ENCODE data around the gene ERC1.
"Not testable (repeated sequence)": the region's sequence is repeated elsewhere in the genome, so short reads cannot be mapped to it uniquely, and the experiment has no call there.

DNA sequence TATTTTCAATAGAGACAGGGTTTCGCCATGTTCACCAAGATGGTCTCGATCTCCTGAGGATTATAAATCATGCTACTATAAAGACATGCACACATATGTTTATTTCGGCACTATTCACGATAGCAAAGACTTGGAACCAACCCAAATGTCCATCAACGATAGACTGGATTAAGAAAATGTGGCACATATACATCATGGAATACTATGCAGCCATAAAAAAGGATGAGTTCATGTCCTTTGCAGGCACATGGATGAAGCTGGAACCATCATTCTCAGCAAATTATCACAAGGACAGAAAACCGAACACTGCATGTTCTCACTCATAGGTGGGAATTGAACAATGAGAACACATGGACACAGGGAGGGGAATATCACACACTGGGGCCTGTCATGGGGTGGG lies 350.2 kb downstream of the ERC1 start:
- not testable (repeated sequence) for TF ChIP-seq POLR2A (IDR thresholded peaks at IDR 0.05; ENCODE audit: extremely low read depth, insufficient read length); MYC (IDR thresholded peaks at IDR 0.05; ENCODE audit: low read depth, low read length)
- TF ChIP-seq, protein P1, sequence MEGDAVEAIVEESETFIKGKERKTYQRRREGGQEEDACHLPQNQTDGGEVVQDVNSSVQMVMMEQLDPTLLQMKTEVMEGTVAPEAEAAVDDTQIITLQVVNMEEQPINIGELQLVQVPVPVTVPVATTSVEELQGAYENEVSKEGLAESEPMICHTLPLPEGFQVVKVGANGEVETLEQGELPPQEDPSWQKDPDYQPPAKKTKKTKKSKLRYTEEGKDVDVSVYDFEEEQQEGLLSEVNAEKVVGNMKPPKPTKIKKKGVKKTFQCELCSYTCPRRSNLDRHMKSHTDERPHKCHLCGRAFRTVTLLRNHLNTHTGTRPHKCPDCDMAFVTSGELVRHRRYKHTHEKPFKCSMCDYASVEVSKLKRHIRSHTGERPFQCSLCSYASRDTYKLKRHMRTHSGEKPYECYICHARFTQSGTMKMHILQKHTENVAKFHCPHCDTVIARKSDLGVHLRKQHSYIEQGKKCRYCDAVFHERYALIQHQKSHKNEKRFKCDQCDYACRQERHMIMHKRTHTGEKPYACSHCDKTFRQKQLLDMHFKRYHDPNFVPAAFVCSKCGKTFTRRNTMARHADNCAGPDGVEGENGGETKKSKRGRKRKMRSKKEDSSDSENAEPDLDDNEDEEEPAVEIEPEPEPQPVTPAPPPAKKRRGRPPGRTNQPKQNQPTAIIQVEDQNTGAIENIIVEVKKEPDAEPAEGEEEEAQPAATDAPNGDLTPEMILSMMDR (IDR thresholded peaks at IDR 0.05; ENCODE audit: low read depth, low read length) = not testable (repeated sequence)
- TF ChIP-seq, protein P2, sequence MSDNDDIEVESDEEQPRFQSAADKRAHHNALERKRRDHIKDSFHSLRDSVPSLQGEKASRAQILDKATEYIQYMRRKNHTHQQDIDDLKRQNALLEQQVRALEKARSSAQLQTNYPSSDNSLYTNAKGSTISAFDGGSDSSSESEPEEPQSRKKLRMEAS (IDR thresholded peaks at IDR 0.05; ENCODE audit: low read depth, low read length) = not testable (repeated sequence)

Measured in NB4 (cell line).